SK-N-DZ (cell line): ENCODE results near the gene HOXA4.

ENCODE experiments used
- DNase-seq: peaks from one replicate; pipeline ENCODE4 v3.0.0-alpha.2; 2015; ENCODE audit warnings: low spot score

Gene HOXA4

DNA sequence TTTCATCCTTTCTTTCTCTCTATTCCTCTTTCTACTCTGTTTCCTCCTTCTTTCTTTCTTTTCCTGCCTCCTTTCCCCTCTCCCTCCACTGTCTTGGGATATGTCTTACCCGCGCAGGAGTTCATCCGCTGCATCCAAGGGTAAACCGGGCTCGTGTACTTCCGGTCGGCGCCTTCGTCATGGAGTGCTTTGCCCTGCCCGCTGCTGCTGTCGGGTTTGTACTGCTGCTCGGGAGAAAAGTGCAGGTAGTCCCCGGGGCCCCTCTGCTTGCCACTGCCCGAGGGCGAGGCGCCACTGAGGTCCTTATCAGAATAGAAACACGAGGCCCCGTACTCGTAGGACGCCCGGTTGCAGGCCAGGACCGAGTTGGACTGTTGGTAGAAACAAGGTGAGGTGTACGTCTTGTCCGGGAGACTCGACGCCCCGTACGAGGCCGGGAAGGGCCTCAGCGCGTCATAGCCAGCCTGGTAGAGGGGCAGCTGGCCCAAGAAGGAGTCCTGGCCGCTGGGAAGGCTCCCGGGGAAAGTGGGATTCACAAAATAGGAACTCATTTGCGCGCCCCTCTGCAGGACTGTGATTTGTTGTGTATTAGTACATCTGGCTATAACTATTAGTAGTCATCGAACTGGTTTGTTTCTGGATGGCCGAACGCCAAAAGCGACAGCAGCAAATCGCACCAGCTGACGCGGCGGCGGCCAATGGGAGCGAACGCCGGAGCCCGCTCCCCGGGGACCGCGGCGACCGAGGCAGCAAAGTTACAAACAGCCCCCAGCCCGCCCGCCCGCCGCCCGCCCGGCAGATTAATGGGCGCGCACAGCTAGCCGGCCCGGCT lies 16.9 kb upstream of the HOXA4 start, which contains the start of gene HOXA6:
Gene HOXA6 (minus strand): TSS at position 576 of the 832 bp plus-strand sequence. CDS start 25 bp downstream, at position 551.
- DNase-seq = no peak

DNA sequence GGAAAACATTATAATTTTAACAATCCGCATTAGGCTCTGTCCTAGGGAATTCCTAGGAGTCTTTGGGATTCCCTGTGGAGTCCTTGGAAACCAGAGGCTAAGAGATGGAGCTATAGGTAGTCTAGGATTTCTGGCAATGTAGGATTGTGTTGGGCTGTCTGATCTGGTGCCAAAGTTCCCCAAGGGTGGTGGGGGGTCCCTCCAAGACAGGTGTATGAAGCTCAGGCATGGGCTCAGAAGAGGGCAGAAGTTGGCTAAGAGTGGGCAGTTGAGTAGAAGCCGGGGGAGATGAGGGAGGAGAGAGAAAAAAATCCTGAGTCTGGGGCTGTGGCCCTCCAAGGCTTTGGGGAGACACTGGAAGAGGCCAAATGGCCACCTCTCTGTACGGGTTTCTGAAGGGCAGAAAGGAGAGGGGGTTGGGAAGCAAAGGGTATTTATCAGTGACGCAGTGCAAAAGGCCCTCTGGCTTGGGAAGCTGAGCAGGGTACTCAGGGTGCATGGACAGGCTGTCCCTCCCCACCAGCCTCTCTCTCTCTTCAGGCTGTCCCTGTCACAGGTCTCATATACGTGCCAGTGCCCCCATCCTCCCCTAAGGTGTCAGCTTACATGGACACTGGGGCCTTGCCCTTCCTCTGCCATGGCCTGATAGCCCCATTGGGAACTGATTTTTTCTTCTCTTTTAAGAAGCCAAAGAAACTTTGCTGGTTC lies 16.1 kb upstream of the HOXA4 start:
- DNase-seq = no peak

DNA sequence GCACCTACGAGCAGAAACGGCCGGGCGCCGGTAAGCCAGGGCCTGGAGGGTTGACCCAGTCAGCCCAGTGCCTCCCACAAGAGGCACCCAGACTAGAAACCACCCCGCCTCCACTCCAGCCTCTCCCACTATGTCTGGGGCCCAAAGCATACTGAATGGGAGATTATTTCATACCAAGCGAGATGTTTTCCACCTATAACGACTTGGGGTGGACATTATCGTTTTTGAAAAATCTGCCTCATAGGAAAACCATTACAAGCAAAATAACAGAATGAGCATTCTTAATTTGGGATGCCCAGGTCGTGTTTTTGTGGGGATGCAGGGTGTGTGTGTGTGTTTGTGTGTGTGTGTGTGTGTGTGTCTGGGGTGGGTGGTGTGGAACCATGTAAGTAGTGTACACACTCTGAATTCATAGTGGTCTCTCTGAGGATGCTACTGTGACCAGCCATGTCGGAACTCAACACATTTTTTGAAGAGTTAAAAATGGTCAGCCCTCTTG lies 15.4 kb upstream of the HOXA4 start:
- DNase-seq = no peak

DNA sequence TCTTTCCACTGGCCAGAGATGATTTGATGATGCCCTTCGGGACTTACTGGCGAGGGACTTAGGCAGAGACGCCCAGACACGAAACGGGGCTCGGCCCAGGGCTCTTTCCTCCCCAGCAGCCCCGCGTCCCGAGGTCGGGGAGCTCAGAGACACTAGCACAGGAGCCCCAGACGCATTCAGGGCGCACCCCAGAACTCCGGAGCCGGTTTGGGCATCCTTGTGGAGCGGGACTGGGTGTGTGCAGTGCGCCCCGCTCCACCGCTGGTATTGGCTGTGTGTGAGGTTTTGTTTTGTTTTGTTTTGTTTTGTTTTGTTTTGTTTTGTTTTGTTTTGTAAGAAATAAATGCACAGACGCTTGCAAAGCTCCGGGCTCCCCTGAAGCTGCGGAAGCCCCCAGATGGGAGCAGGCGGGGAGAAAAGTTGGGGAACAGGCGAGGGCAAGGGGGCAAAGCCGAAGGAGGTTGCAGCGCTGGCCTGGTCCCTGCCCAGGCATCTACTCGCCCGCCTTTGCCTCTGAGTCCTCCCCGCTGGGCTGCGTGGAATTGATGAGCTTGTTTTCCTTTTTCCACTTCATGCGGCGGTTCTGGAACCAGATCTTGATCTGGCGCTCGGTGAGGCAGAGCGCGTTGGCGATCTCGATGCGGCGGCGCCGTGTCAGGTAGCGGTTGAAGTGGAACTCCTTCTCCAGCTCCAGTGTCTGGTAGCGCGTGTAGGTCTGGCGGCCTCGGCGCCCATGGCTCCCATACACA lies 14.8 kb upstream of the HOXA4 start:
- DNase-seq = no peak

DNA sequence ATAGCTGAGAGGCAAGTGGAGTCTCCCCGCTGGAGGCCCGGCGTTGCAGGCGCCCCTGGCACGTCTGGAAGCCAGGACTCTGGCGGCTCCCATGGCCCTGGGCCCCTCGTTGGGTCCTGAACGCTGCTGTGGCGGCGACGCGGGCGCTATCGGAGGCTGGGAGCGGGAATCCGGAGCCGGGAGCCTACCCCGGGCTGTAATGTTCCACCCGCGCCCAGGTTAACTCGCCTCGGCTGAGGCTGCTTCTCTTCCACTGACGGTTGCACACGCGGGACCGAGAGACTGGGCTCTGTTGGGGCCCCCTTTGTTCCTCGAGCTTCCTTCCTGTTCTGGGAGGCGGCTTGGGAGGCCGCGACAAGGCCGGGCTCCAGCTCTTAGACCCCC lies 14.2 kb upstream of the HOXA4 start:
- no peak for DNase-seq

DNA sequence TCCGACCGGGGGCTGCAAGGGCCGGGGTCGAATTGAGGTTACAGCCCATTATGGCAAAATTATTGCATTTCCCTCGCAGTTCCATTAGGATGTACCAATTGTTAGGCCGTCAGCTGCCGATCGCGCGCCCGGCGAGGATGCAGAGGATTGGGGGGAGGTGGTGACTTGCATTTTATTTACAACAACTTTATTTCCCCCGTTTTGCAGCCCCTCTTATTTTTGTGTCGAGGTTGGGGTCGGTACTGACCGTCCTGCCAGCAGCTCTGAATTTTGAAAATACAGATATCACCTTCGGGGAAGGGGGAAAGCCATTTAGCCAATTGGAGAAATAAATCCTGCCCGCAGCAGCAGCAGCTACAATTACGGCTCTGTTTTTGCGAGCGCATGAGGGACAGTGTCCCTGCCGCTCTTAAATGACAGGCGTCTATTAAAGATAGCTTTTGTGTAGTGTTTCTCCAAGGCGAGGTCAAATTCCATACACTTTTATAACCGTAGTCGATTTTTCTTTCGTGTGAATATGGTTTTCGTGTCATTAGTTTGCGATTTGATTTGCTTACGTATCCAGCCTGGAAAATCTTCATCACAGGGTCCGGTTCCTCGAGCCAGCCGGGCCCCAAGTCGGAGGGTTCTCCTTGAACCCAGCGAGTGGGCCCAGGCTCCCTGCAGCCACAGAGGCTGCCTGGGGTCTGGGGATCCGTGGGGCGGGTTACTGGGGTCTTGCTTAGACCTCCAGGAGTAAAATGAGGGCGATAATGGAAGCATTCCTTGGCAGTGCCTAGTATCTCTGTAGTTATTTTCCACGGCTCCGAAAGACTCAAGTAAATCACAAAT lies 13.6 kb upstream of the HOXA4 start:
- DNase-seq = no peak

DNA sequence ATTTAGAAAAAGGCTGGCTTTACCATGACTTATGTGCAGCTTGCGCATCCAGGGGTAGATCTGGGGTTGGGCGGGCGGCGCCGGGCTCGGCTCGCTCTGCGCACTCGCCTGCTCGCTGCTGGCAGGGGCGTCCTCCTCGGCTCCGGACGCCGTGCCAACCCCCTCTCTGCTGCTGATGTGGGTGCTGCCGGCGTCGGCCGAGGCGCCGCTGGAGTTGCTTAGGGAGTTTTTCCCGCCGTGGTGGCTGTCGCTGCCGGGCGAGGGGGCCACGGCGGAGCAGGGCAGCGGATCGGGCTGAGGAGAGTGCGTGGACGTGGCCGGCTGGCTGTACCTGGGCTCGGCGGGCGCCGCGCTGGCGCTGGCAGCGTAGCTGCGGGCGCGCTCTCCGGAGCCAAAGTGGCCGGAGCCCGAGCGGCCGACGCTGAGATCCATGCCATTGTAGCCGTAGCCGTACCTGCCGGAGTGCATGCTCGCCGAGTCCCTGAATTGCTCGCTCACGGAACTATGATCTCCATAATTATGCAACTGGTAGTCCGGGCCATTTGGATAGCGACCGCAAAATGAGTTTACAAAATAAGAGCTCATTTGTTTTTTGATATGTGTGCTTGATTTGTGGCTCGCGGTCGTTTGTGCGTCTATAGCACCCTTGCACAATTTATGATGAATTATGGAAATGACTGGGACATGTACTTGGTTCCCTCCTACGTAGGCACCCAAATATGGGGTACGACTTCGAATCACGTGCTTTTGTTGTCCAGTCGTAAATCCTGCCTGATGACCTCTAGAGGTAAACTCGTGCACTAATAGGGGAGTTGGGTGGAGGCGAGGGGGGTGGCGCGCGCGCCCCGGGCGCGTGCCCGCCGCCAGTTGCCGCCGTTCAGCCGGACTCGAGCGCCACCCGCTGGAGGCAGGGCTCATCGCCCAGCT lies 12.7 kb upstream of the HOXA4 start, which contains the start of gene HOXA5:
Gene HOXA5 (minus strand): TSS at position 659 of the 927 bp plus-strand sequence. CDS start 74 bp downstream, at position 585.
- DNase-seq = no peak

DNA sequence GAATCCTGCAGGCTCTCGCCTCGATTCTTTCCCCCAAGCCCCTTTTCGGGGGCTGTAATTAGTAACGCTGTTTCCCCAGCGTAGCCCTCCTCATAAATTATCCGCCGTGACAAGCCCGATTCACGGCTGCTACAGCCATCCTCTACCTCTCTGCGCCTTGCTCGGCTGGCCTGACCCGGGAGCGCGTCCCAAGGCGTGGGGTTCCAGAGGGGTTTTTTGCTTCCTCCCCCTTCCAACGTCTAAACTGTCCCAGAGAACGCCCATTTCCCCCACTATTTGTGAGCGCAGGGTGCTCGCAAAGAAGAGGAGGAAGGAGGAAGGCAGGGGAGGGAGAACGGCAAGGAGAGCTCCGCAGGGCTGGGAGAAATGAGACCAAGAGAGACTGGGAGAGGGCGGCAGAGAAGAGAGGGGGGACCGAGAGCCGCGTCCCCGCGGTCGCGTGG lies 12.0 kb upstream of the HOXA4 start:
- no peak for DNase-seq

DNA sequence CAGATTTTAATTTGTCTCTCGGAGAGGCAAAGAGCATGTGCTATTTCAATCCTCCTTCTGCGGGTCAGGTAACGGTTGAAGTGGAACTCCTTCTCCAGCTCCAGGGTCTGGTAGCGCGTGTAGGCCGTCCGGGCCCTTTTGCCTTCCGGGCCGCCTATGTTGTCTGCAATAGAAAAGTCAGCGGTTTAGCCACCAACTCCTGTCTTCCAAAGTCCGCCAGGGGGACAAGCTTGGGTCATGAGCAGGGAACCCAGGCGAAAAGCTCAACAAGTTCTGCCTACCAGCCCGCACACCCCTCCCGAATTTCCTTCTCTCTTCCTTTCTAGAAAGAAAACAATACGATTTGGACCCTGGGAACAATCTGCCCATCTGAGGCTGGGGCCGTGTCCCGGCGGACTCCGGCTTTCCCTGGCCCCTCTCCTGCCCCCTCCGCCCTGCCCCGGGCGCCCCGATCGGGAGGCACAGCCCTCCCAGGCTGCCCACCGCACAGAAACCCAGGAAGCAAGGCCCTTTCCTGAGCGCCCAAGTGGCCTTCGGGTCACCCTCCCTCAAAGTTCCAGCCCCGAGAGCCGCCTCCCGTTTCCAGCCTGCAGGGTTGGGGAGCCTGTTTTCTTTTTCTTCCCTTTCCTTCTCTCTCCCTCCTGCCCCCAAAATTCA lies 11.5 kb upstream of the HOXA4 start:
- DNase-seq = no peak

DNA sequence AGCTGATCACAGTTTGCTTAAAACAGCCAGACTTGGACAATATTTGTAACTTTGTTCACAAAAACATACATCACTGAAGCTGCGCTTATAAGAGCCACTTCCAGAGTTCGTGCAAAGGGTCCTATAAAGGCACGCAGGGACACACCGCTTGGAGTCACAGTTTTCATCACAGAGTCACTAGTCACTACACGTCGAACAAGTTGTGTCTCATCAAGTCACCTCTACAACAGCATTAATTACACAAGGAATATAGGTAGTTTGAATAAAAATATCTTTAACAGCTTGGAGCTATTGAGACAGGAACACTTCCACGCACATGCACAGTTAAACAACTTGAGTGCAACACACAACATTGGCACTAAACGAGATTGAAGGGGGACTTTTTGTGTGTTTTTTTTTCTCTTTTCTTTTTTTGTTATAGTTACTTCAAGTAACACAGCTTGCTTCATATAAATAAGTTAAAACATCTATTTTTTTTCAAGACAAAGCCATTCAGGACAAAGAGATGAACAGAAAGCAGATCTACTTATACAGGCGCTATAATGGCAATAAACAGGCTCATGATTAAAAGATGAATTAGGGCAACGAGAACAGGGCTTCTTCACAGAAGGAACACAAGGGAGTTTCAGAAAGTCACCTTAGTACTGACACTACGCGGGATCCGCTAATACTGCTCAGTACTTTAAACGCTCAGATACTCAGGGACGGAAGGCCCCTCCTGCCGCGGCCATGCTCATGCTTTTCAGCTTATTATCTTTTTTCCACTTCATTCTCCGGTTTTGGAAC lies 10.8 kb upstream of the HOXA4 start:
- no peak for DNase-seq

DNA sequence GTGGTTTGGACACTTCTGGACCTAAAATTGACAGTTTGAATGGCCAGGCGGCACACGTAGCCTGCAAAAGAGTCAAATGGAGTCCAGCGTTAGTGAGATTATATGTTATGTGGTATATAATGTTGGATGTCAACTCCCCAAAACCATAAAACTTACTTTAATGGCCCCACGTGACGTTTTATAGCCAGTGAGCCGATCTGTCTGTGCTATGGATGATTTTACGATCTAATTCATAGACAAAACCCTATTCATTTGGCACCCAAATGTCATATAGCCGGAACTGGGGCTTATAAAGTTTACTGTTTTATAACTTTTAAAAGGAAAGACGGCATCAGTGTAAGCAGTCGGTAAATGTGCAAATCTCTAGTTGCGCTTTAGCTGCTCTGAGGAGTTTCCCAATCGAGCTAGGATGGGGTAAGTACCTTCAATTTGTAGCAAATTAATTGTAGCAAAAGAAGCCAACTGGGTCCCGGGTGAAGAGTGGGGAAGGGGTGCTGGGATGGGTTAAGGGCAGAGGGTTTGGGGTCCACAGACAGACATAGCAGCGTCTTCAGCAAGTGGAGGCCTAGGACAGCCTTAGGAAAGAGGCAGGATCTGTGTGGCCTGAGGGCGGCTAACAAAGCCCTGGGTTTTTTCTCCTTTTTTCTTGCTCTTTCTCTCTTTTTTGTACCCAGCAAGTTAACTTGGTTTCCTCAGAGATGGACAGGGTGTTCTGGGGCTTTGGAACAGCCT lies 9.7 kb upstream of the HOXA4 start:
- no peak for DNase-seq

DNA sequence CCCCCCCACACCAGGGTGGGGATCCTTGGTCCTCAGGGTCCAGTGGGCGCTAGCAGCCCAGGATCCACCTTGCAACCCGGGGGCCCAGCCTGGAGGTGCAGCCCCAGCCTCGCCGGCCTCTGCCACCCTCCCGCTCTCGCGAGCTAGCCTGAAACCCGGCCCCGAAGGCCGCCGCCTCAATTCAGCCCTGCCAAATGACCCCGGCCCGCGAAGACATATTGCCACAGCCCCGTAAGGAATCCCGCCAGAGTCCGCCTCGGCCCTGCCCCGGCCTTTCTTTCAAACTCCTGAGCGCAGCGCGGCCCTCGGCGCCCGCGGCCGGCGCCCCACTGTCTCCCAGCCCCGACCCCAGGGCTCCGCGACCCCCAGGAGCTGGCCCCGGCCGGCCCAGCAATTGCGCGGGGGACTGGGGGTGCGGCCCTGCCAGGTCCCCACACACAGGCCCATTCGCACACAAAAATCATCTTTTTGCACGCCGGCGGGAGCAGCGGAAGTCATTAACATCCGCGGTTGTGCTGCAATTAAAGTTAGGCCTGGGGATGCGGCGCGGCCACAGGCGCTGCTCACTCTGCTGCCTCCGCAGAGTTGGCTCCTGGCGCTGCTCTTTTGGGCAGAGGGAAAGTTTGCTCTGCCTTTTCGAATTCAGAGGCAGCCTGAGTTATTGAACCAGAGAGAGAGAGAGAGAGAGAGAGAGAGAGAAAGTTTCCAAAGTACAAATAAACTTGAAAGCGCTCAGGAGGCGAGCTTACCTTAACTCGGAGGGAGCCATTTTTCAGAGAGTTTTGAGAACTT lies 9.0 kb upstream of the HOXA4 start:
- no peak for DNase-seq

DNA sequence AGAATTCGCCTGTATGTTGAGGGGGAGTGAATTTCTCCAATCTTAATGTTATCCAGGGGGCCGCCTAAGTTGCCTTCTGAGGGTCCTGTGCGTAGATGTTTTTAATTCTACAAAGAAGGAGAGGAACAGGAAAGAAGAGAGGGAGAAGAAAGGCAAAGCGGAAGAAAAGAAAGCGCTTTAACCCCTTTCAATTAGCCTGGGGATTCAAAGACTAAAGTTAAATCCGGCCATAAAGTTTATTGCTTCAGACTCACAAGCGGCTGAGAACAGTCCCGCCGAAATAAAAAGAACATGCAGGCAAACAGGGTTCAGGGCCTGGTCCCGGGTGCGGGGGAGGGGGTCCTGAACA lies 8.4 kb upstream of the HOXA4 start:
- no peak for DNase-seq

DNA sequence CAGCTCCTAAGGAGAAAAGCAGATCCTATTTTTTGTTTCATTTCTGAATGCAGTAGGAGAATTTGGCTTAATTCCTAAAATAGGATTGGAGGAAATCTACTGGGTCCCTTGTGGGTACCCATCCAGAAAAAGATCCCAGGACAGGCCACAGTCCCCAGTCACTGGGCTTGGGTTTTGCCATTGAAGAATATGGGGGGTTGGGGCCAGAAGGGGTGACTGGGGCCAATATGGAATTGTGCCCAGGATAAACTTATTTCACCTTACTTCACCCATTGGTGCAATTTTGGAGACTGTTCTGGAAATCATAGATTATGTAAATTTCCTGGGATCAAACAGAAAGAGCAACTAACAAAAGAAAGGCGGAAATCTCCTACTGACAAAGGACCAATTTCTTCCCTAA lies 7.9 kb upstream of the HOXA4 start:
- DNase-seq = no peak

DNA sequence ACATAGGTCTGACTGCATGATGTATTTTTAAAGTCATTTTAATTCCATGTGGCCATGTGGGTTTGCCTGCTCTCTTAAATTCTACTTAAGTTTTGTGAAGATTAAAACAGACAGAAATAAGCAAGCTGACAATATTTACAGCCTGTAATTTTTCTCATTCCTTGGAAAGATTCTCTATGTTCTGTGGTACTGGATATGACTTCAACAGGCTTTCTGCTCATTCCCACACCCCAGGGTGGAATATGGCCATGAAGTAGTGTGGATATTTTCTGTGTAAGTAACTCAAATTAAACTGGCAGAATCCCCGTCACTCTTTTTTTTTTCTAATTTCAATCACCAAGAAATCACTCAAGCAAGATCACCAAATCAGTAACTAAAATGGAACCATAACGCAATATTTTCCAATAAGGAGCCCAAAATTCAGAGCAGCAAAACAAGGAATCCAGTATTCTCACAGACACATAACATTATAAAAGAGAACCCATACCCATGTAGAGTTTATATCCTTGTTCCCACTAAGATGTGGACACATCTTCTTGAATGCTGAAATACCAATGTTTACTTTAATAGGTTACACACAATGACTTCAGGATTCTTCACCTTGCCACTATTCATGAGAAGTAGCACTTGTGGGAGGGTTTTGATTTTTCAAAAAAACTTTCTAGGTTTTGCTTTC lies 7.2 kb upstream of the HOXA4 start:
- DNase-seq = no peak

DNA sequence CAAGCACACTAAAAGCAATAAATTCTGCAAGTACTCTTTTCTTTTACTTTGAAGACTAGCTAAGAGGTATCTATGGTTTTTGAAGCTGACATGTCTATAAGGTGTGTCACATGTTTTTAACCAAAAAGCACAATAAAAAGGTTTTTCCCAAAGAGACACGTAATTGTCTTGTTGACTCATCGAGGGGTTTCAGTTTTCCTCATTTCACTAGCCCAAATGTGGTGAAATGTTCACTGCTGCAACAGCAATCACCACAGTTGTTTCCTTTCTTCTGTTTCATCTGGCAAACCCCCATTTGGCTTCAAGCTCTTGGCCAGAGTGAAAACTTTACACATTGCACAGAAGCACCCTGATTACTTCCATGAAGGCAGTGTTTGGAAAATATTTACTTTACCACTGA lies 3.8 kb upstream of the HOXA4 start:
- no peak for DNase-seq
